Omental fat pad (tissue), 4 donors: ENCODE results near the gene FAR2. TPM values are rescaled to one million over a fixed set of nuclear protein-coding genes. Genes with fewer than 3 reads are reported as not detected.

Experiments used
- ATAC-seq: fragments of 150-250 bp; one replicate; pipeline ENCODE4 v1.9.1; 2016; ENCODE audit warnings: mild to moderate bottlenecking, moderate library complexity; ENCODE audit not compliant: low FRiP score
- DNase-seq: peaks from one replicate; pipeline ENCODE4 v3.0.0-alpha.2; 2019; ENCODE audit warnings: low spot score
- total RNA-seq, 4 donors: library from RNA; depleted of rRNA; stranded (reverse); fragments of >200 nt; gene quantifications; one replicate each; pipeline ENCODE4 v1.1.0, GENCODE V29; 2016
- TF ChIP-seq, protein P1 (sequence below), 3 donors: fragments of 450-650 bp; IDR thresholded peaks; one replicate each; pipeline ENCODE4 v1.5.1; 2016 to 2017; ENCODE audit warnings: antibody characterized with exemption in 3 of 3, mild to moderate bottlenecking in 3 of 3, moderate library complexity in 2 of 3

Gene FAR2
- total RNA-seq, 4 donors from 2014 or later: 4.5 to 25.4 (median 18.7) TPM

- ATAC-seq (no peak), DNase-seq (no peak)
- TF ChIP-seq, protein P1, sequence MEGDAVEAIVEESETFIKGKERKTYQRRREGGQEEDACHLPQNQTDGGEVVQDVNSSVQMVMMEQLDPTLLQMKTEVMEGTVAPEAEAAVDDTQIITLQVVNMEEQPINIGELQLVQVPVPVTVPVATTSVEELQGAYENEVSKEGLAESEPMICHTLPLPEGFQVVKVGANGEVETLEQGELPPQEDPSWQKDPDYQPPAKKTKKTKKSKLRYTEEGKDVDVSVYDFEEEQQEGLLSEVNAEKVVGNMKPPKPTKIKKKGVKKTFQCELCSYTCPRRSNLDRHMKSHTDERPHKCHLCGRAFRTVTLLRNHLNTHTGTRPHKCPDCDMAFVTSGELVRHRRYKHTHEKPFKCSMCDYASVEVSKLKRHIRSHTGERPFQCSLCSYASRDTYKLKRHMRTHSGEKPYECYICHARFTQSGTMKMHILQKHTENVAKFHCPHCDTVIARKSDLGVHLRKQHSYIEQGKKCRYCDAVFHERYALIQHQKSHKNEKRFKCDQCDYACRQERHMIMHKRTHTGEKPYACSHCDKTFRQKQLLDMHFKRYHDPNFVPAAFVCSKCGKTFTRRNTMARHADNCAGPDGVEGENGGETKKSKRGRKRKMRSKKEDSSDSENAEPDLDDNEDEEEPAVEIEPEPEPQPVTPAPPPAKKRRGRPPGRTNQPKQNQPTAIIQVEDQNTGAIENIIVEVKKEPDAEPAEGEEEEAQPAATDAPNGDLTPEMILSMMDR (IDR thresholded peaks at IDR 0.05): no peak
Measured at GRCh38 chr12:29322157-29322556, 173.1 kb downstream of the FAR2 start.

- no peak for DNase-seq
- no peak for ATAC-seq
- TF ChIP-seq, protein P1 (IDR thresholded peaks at IDR 0.05): no peak
Measured at GRCh38 chr12:29329411-29329810, 180.3 kb downstream of the FAR2 start.

DNA sequence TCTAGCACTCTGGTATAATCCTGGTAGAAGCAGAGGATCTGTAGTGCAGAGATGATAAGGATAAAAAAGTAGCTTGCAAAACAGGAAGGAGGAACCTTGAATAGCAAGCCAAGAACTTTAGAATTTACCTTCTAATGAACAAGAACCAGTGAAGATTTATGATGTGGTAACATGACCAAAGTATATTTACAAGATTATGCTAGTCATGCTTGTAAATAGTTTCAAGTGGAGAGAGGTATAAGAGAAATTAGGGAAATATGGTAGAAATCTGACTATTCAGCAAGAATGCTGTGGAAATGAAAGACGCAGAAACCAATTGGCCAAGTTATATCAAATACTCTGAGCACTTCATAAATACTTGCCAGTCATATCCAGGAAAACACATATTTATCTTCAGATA, 184.1 kb downstream of the FAR2 start:
- no peak for DNase-seq
- TF ChIP-seq, protein P1 (IDR thresholded peaks at IDR 0.05): no peak
- ATAC-seq: no peak

- no peak for ATAC-seq
- TF ChIP-seq, protein P1 (IDR thresholded peaks at IDR 0.05): no peak
- DNase-seq: no peak
Measured at GRCh38 chr12:29334937-29335336, 185.9 kb downstream of the FAR2 start.

GRCh38 chr12:29337325-29337724, 188.2 kb downstream of the FAR2 start:
- DNase-seq (no peak), ATAC-seq (no peak)
- TF ChIP-seq, protein P1 (IDR thresholded peaks at IDR 0.05): no peak

DNA sequence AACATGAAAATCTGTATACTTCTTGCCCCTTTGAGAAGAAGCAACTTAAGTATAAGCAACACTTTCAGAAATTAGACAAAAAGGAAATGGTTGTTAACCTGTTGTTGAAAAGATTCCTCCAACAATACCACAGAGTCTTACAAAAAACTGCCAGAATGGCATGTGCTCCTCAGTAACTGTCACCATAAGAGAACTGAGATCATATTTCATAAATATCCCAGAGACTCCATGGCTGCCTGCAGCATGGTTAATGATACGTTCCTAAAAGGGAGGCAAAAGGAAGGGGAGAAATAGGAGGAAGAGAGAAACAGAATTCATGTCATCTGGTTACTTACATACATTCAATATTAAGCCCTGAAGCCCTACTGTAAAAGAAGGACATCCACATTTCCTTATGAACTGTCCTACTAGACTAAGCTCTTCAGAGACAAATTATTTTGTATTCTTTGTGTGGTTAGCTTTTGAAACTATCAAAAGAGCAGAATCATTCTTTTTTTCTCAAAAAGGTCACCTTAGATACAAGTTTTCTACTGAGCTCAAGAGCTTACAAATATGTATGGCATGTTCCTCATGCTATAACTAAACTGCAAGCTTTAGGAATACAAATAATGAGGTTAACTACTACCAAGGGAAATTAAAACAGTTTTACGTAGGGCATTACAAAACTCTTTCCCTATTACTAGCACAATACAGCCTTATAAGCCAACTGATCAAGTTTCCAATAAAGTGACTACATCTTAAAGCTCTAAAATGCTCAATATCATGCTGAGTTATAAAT, 194.1 kb downstream of the FAR2 start:
- TF ChIP-seq, protein P1 (IDR thresholded peaks at IDR 0.05): no peak
- ATAC-seq (no peak), DNase-seq (no peak)

DNA sequence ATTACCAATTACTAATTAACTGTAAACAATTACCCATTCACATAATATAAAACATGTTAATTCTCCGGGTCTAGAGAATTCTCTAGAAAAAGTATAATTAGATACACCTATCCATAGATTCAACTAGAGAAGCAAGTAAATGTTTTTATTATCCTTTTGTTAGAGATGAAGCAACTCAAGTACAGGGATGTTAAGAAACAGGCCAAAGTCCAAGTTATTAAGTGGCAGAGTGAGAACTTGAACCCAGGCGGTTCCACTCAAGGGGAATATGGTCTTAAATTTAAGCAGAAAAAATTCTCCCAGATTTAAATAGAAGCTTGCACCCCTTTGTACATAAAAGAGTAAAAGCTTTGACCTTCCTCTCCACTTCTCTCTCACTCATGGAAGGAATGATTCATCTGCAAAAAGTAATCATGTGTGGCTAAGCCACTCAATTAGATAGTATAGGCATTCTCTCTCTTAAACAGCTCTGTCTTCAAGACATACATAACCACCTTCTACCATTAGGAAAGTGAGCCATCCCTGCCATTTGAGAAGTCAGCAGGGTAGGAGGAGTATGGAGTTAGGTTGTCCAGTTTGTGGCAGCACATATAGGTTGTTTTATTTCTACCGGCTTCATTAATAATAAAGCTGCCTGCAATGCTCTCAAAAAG, 197.8 kb downstream of the FAR2 start:
- no peak for DNase-seq
- no peak for ATAC-seq
- TF ChIP-seq, protein P1 (IDR thresholded peaks at IDR 0.05): no peak
